HepG2 (cell line): Measurements from ENCODE around the gene CCR5AS.

Source experiments
- ASH2L ChIP-seq: fragments of 300-600, 200-600 bp; sonication (generic); IDR thresholded peaks from 2 replicates; pipeline ENCODE4 v1.7.0; 2017; ENCODE audit warnings: low read depth, mild to moderate bottlenecking, moderate library complexity, mixed read lengths, low read length; ENCODE audit not compliant: insufficient read length
- BCL6 ChIP-seq: IDR thresholded peaks from 2 replicates; pipeline ENCODE4 v1.6.1; 2016; ENCODE audit warnings: missing genetic modification reagents, missing compliant biosample characterization
- CBX5 ChIP-seq: sonication (generic); formaldehyde crosslinking; IDR thresholded peaks from 2 replicates; pipeline ENCODE4 v1.4.0; 2020; ENCODE audit warnings: missing genetic modification reagents, borderline replicate concordance
- CTCF ChIP-seq: sonication (generic); formaldehyde crosslinking; IDR thresholded peaks from 2 replicates; pipeline ENCODE4 v1.5.0; 2020; ENCODE audit warnings: mild to moderate bottlenecking, missing genetic modification reagents, moderate library complexity
- HDAC6 ChIP-seq: fragments of 200-600 bp; sonication (generic); IDR thresholded peaks from 2 replicates; pipeline ENCODE4 v1.7.0; 2017; ENCODE audit warnings: mild to moderate bottlenecking, antibody characterized with exemption, low read length, low read depth
- KDM6A ChIP-seq: IDR thresholded peaks from 2 replicates; pipeline ENCODE4 v1.6.1; 2016; ENCODE audit warnings: low read depth
- RAD21 ChIP-seq: fragments of 450-650 bp; formaldehyde crosslinking; IDR thresholded peaks from 2 replicates; pipeline ENCODE4 v1.5.0; 2020; ENCODE audit warnings: mild to moderate bottlenecking
- REST ChIP-seq, 2 experiments: IDR thresholded peaks; 2 replicates each; pipeline ENCODE4 v1.6.1; 2011 to 2012; ENCODE audit warnings: low read length in 2 of 2, borderline replicate concordance in 1 of 2, low read depth in 1 of 2, mild to moderate bottlenecking in 1 of 2, moderate library complexity in 1 of 2
- SOX5 ChIP-seq: IDR thresholded peaks from 2 replicates; pipeline ENCODE4 v1.6.1; 2016; ENCODE audit warnings: borderline replicate concordance
- THAP11 ChIP-seq: IDR thresholded peaks from 2 replicates; pipeline ENCODE4 v1.6.1; 2016; ENCODE audit warnings: missing biosample characterization, missing genetic modification reagents
- THYN1 ChIP-seq: sonication (generic); formaldehyde crosslinking; IDR thresholded peaks from 2 replicates; pipeline ENCODE4 v1.8.1; 2023; ENCODE audit warnings: low read depth, mild to moderate bottlenecking, moderate library complexity, missing genetic modification reagents, borderline replicate concordance
- TP53 ChIP-seq: sonication (generic); formaldehyde crosslinking; conservative IDR thresholded peaks from 2 replicates; pipeline ENCODE4 v1.4.0; 2020; ENCODE audit warnings: missing genetic modification reagents
- U2AF2 ChIP-seq: fragments of 200-400 bp; formaldehyde crosslinking; IDR thresholded peaks from 2 replicates; pipeline ENCODE4 v1.6.1; 2017; ENCODE audit warnings: low read depth, mild to moderate bottlenecking, low read length
- ZFP37 ChIP-seq: sonication (generic); formaldehyde crosslinking; IDR thresholded peaks from 2 replicates; pipeline ENCODE4 v1.4.0; 2020; ENCODE audit warnings: missing genetic modification reagents, borderline replicate concordance

GRCh38 chr3:46318207-46318927, 88.5 kb downstream of the CCR5AS start:
- TF ChIP-seq CBX5 (CRISPR knock-in tag): no peak
- no peak for TF ChIP-seq ZFP37
- TF ChIP-seq HDAC6: no peak
- TF ChIP-seq SOX5 (CRISPR knock-in tag): no peak
- TF ChIP-seq BCL6 (CRISPR knock-in tag): no peak
- TF ChIP-seq TP53 (CRISPR knock-in tag): no peak
- TF ChIP-seq THYN1 (CRISPR knock-in tag): no peak
- TF ChIP-seq RAD21 (CRISPR knock-in tag): no peak
- no peak for TF ChIP-seq REST (IDR thresholded peaks at IDR 0.05; ENCODE audit: borderline replicate concordance in 1 of 2, low read depth in 1 of 2, low read length in 2 of 2)
- no peak for TF ChIP-seq THAP11
- no peak for TF ChIP-seq KDM6A
- no peak for TF ChIP-seq ASH2L
- TF ChIP-seq U2AF2: no peak
- no peak for TF ChIP-seq CTCF
